H9 (cell line): Measurements from ENCODE around the gene ADGRD1. TPM values are rescaled to one million over a fixed set of nuclear protein-coding genes. Genes with fewer than 3 reads are reported as not detected.
A peak's percentile ranks its signal among the peaks of the same experiment; 100 is the strongest.

Experiments
- DNase-seq: peaks from one replicate; pipeline ENCODE4 v3.0.0-alpha.2; 2017
- H2AFZ ChIP-seq: one replicate; pipeline ENCODE4 v1.6.1; 2013; ENCODE audit warnings: mild to moderate bottlenecking, low read length, control low read depth, moderate library complexity
- H2AK5ac ChIP-seq: 2 replicates; pipeline ENCODE4 v1.6.1; 2013; ENCODE audit warnings: low read length, control low read depth, mixed read lengths; ENCODE audit not compliant: insufficient read length
- H2BK120ac ChIP-seq: one replicate; pipeline ENCODE4 v1.6.1; 2013; ENCODE audit warnings: low read depth, mild to moderate bottlenecking, low read length, control low read depth, inconsistent platforms; ENCODE audit not compliant: poor library complexity, severe bottlenecking
- H2BK12ac ChIP-seq: 2 replicates; pipeline ENCODE4 v1.6.1; 2013; ENCODE audit warnings: low read length, control low read depth, mixed read lengths, low read depth; ENCODE audit not compliant: insufficient read length
- H2BK15ac ChIP-seq: 2 replicates; pipeline ENCODE4 v1.6.1; 2013; ENCODE audit warnings: low read depth, low read length, control low read depth
- H2BK20ac ChIP-seq: one replicate; pipeline ENCODE4 v1.6.1; 2013; ENCODE audit warnings: low read depth, mild to moderate bottlenecking, low read length, control low read depth, inconsistent platforms; ENCODE audit not compliant: poor library complexity, severe bottlenecking
- H2BK5ac ChIP-seq: 2 replicates; pipeline ENCODE4 v1.6.1; 2013; ENCODE audit warnings: low read length, control low read depth, mixed read lengths; ENCODE audit not compliant: insufficient read length
- H3K14ac ChIP-seq: 2 replicates; pipeline ENCODE4 v1.6.1; 2013; ENCODE audit warnings: low read length, control low read depth; ENCODE audit not compliant: insufficient read depth
- H3K18ac ChIP-seq: 2 replicates; pipeline ENCODE4 v1.6.1; 2013; ENCODE audit warnings: low read depth, mild to moderate bottlenecking, mixed read lengths, low read length, control low read depth; ENCODE audit not compliant: insufficient read length
- H3K23ac ChIP-seq: 2 replicates; pipeline ENCODE4 v1.6.1; 2013; ENCODE audit warnings: low read length, control low read depth, mixed read lengths, low read depth; ENCODE audit not compliant: insufficient read length
- H3K23me2 ChIP-seq: 2 replicates; pipeline ENCODE4 v1.6.1; 2013; ENCODE audit warnings: low read depth, mild to moderate bottlenecking, mixed read lengths, low read length, control low read depth; ENCODE audit not compliant: insufficient read length, poor library complexity, severe bottlenecking
- H3K27ac ChIP-seq: 2 replicates; pipeline ENCODE4 v1.5.1; 2013; ENCODE audit warnings: low read length, control low read depth, mixed read lengths, low read depth; ENCODE audit not compliant: insufficient read length
- H3K27me3 ChIP-seq: 2 replicates; pipeline ENCODE4 v1.6.1; 2013; ENCODE audit warnings: low read length, control low read depth, inconsistent platforms; ENCODE audit not compliant: insufficient read depth
- H3K4ac ChIP-seq: 2 replicates; pipeline ENCODE4 v1.6.1; 2013; ENCODE audit warnings: low read depth, mild to moderate bottlenecking, control low read depth, inconsistent platforms, low read length, moderate library complexity
- H3K4me1 ChIP-seq: 2 replicates; pipeline ENCODE4 v1.6.1; 2013; ENCODE audit warnings: low read length, control low read depth, inconsistent platforms; ENCODE audit not compliant: insufficient read depth
- H3K4me2 ChIP-seq: 2 replicates; pipeline ENCODE4 v1.6.1; 2013; ENCODE audit warnings: low read length, control low read depth, mixed read lengths; ENCODE audit not compliant: insufficient read length, insufficient read depth
- H3K56ac ChIP-seq: 2 replicates; pipeline ENCODE4 v1.6.1; 2013; ENCODE audit warnings: low read depth, mild to moderate bottlenecking, mixed read lengths, low read length, control low read depth; ENCODE audit not compliant: insufficient read length
- H3K79me1 ChIP-seq: 2 replicates; pipeline ENCODE4 v1.6.1; 2013; ENCODE audit warnings: low read depth, mild to moderate bottlenecking, moderate library complexity, low read length, control low read depth, inconsistent platforms; ENCODE audit not compliant: insufficient read depth, poor library complexity, severe bottlenecking
- H3K79me2 ChIP-seq: 2 replicates; pipeline ENCODE4 v1.6.1; 2013; ENCODE audit warnings: low read length, control low read depth, inconsistent platforms; ENCODE audit not compliant: insufficient read depth
- H3K9ac ChIP-seq: 2 replicates; pipeline ENCODE4 v1.6.1; 2013; ENCODE audit warnings: low read length, control low read depth, mixed read lengths; ENCODE audit not compliant: insufficient read length; ENCODE audit errors: extremely low read depth
- H3K9me3 ChIP-seq: one replicate; pipeline ENCODE4 v1.6.1; 2013; ENCODE audit warnings: low read depth, low read length, inconsistent platforms; ENCODE audit not compliant: control insufficient read depth
- H3T11ph ChIP-seq: one replicate; pipeline ENCODE4 v1.6.1; 2013; ENCODE audit warnings: mild to moderate bottlenecking, low read length, control low read depth, inconsistent platforms
- H4K20me1 ChIP-seq: one replicate; pipeline ENCODE4 v1.6.1; 2013; ENCODE audit not compliant: control insufficient read depth, insufficient read length, insufficient read depth
- H4K5ac ChIP-seq: 2 replicates; pipeline ENCODE4 v1.6.1; 2013; ENCODE audit warnings: low read depth, mild to moderate bottlenecking, mixed read lengths, low read length, control low read depth; ENCODE audit not compliant: insufficient read length
- H4K8ac ChIP-seq: replicated peaks from 2 replicates; pipeline ENCODE4 v1.6.1; 2013; ENCODE audit warnings: low read length, control low read depth, mixed read lengths, low read depth; ENCODE audit not compliant: insufficient read length
- H4K91ac ChIP-seq: 2 replicates; pipeline ENCODE4 v1.6.1; 2013; ENCODE audit warnings: low read depth, mild to moderate bottlenecking, moderate library complexity, mixed read lengths, low read length, control low read depth; ENCODE audit not compliant: insufficient read length
- H3K27ac Mint-ChIP-seq, 3 experiments: 2 replicates in 2 of 3; 3 replicates in 1 of 3; pipeline ENCODE4 v1.8.0; 2020 to 2021; ENCODE audit warnings: mixed read lengths in 3 of 3, mild to moderate bottlenecking in 1 of 3, moderate library complexity in 1 of 3
- H3K27me3 Mint-ChIP-seq: 2 replicates; pipeline ENCODE4 v1.8.0; 2021; ENCODE audit warnings: low read depth, mild to moderate bottlenecking, moderate library complexity, mixed read lengths
- H3K36me3 Mint-ChIP-seq, 3 experiments: 2 replicates in 2 of 3; 3 replicates in 1 of 3; pipeline ENCODE4 v1.8.0; 2020 to 2021; ENCODE audit warnings: low read depth in 3 of 3, mixed read lengths in 3 of 3; ENCODE audit not compliant: insufficient read depth in 1 of 3
- H3K4me1 Mint-ChIP-seq, 2 experiments: 2 replicates each; pipeline ENCODE4 v1.8.0; 2020; ENCODE audit warnings: mixed read lengths in 2 of 2
- H3K4me3 Mint-ChIP-seq, 2 experiments: 2 replicates in 1 of 2; 3 replicates in 1 of 2; pipeline ENCODE4 v1.8.0; 2020 to 2021; ENCODE audit warnings: mild to moderate bottlenecking in 2 of 2, mixed read lengths in 2 of 2, moderate library complexity in 1 of 2
- H3K9me3 Mint-ChIP-seq, 2 experiments: 2 replicates in 1 of 2; 3 replicates in 1 of 2; pipeline ENCODE4 v1.8.0; 2020; ENCODE audit warnings: mild to moderate bottlenecking in 2 of 2, mixed read lengths in 2 of 2, moderate library complexity in 1 of 2
- WGBS: extraction: QIAGEN DNeasy Blood & Tissue Kit; methylation state at CpG from one replicate; pipeline ENCODE4 v1.1.7; 2013; ENCODE audit warnings: missing lambda C conversion rate, low lambda C conversion rate, mixed read lengths; ENCODE audit not compliant: insufficient read length; ENCODE audit errors: extremely low coverage; 5-methylcytosine and 5-hydroxymethylcytosine counted together
- total RNA-seq: library from RNA; stranded (reverse); gene quantifications from 2 replicates; pipeline ENCODE4 v1.2.1, GENCODE V29; 2021
- TF ChIP-seq, protein P1 (sequence below): fragments of 200-600 bp; sonication (generic); conservative IDR thresholded peaks from 3 replicates; pipeline ENCODE4 v1.8.0; 2021; ENCODE audit warnings: antibody characterized with exemption, mild to moderate bottlenecking

ADGRD1 gene
- total RNA-seq, 1 experiment from 2014 or later, result 0.52 TPM

DNA sequence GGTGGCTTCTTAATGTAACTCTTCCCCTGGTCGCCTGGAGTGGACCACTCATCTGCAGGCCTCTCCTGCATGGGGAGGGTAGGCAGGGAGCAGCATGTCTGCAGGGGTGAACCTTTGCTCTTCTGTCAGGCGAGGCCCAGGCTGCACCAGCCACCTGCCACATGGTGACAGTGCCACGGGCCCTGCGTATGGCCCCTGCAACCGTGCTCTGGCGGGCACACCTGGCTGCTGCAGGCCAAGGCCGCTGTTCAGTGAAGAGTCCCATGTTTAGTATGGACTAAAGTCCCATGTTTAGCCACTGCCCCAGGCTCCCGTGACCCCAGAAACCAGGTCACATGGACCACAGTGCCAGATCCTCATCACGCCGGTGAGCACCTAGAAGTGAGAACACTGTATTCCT lies 187.0 kb downstream of the ADGRD1 start:
- no peak overlapping the region for H2BK15ac ChIP-seq
- Mint-ChIP-seq H3K27ac (no peak overlapping the region), H3K9me3 (no peaks in the 10 kb centered on the region)

More for the DNA sequence above, 187.0 kb downstream of the ADGRD1 start:
- no CpG with 5 or more reads among the region's 10 CpGs for WGBS
- no peaks in the 10 kb centered on the region for H3K79me1 ChIP-seq
- H2AFZ ChIP-seq, result no peak overlapping the region
- H3K23me2 ChIP-seq, result no peaks in the 10 kb centered on the region
- Mint-ChIP-seq H3K4me3 (no peak overlapping the region), H3K36me3 (no peaks in the 10 kb centered on the region), H3K4me1 (peaks cover 0 to 12% of the 10 kb centered on the region in 2 experiments; a peak in 2 of 4 replicates), H3K27me3 (peaks cover 1% of the 10 kb centered on the region; the same call in 1 of the 2 replicates)
- no peaks in the 10 kb centered on the region for H3K4me1 ChIP-seq
- no peak overlapping the region for H4K5ac ChIP-seq
- no peak overlapping the region for H3K9ac ChIP-seq
- H3K9me3 ChIP-seq, result no peaks in the 10 kb centered on the region
- H3K56ac ChIP-seq, result no peak overlapping the region
- H4K20me1 ChIP-seq, result no peaks in the 10 kb centered on the region
- no peak overlapping the region for H3K27ac ChIP-seq
- no peak overlapping the region for H2BK120ac ChIP-seq
- no peak overlapping the region for H2AK5ac ChIP-seq
- H2BK12ac ChIP-seq, result no peak overlapping the region
- H3T11ph ChIP-seq, result no peak overlapping the region
- H3K4ac ChIP-seq, result no peak overlapping the region
- H2BK5ac ChIP-seq, result no peak overlapping the region
- no peak overlapping the region for H2BK20ac ChIP-seq
- TF ChIP-seq, protein P1, sequence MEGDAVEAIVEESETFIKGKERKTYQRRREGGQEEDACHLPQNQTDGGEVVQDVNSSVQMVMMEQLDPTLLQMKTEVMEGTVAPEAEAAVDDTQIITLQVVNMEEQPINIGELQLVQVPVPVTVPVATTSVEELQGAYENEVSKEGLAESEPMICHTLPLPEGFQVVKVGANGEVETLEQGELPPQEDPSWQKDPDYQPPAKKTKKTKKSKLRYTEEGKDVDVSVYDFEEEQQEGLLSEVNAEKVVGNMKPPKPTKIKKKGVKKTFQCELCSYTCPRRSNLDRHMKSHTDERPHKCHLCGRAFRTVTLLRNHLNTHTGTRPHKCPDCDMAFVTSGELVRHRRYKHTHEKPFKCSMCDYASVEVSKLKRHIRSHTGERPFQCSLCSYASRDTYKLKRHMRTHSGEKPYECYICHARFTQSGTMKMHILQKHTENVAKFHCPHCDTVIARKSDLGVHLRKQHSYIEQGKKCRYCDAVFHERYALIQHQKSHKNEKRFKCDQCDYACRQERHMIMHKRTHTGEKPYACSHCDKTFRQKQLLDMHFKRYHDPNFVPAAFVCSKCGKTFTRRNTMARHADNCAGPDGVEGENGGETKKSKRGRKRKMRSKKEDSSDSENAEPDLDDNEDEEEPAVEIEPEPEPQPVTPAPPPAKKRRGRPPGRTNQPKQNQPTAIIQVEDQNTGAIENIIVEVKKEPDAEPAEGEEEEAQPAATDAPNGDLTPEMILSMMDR, result no peak
- H3K79me2 ChIP-seq, result no peaks in the 10 kb centered on the region
- DNase-seq, result peak; percentile 28
- H3K14ac ChIP-seq, result no peak overlapping the region
- no peak overlapping the region for H4K8ac ChIP-seq
- no peak overlapping the region for H3K23ac ChIP-seq
- H4K91ac ChIP-seq, result no peak overlapping the region
- H3K4me2 ChIP-seq, result no peak overlapping the region
- H3K27me3 ChIP-seq, result no peaks in the 10 kb centered on the region
- H3K18ac ChIP-seq, result no peak overlapping the region
